Gastrocnemius medialis (tissue), 4 donors: Measurements from ENCODE around the gene COL27A1.

Experiments
- CTCF ChIP-seq, 5 experiments: fragments of 450-650 bp in 3 of 5; fragments of 200-600 bp in 2 of 5; sonication (generic) in 2 of 5; IDR thresholded peaks in 4 of 5; conservative IDR thresholded peaks in 1 of 5; 1 replicate in 4 of 5; 2 replicates in 1 of 5; pipeline ENCODE4 v1.5.1; 2016 to 2019; ENCODE audit warnings: antibody characterized with exemption in 5 of 5, mild to moderate bottlenecking in 3 of 5, moderate library complexity in 3 of 5
- POLR2A ChIP-seq, 2 donors: fragments of 450-650 bp; IDR thresholded peaks; one replicate each; pipeline ENCODE4 v1.6.1; 2017; ENCODE audit warnings: antibody characterized with exemption in 2 of 2, mild to moderate bottlenecking in 2 of 2, moderate library complexity in 2 of 2

GRCh38 chr9:114319147-114319546 is 163.8 kb downstream of the COL27A1 start:
- TF ChIP-seq CTCF (IDR thresholded peaks at IDR 0.05 in 4 of 5, conservative IDR thresholded peaks at IDR 0.05 in 1 of 5), result no peak
- TF ChIP-seq POLR2A (IDR thresholded peaks at IDR 0.05), result no peak
